WTC11 (cell line): Measurements from ENCODE around the gene RHOA. TPM values are rescaled to one million over a fixed set of nuclear protein-coding genes. Genes with fewer than 3 reads are reported as not detected.

Experiments used
- ATAC-seq: fragments of 200-7000 bp; cut with Tn5 transposase; 2 replicates; pipeline ENCODE4 v1.10.0; 2021; ENCODE audit warnings: mild to moderate bottlenecking, moderate library complexity
- CTCF ChIA-PET: fragments of 300-600 bp; sonication (Branson Sonifier 250); formaldehyde crosslinking; loops from one replicate; lab custom pipeline; 2021; ENCODE audit warnings: antibody characterized with exemption; lab: Charles Lee
- POLR2A ChIA-PET: fragments of 350-600 bp; sonication (Branson Sonifier 250); formaldehyde crosslinking; loops from one replicate; lab custom pipeline; 2021; ENCODE audit warnings: antibody characterized with exemption; lab: Charles Lee
- DNase-seq: peaks from one replicate; pipeline ENCODE4 v3.0.0; 2021; ENCODE audit warnings: low spot score
- H3K27ac Mint-ChIP-seq: 2 replicates; pipeline ENCODE4 v1.8.0; 2021; ENCODE audit warnings: mixed read lengths
- H3K27me3 Mint-ChIP-seq: 2 replicates; pipeline ENCODE4 v1.8.0; 2021; ENCODE audit warnings: low read depth, mild to moderate bottlenecking, moderate library complexity, mixed read lengths
- H3K36me3 Mint-ChIP-seq: 2 replicates; pipeline ENCODE4 v1.8.0; 2021; ENCODE audit warnings: mixed read lengths
- H3K4me1 Mint-ChIP-seq: 2 replicates; pipeline ENCODE4 v1.8.0; 2022; ENCODE audit warnings: mixed read lengths
- H3K4me3 Mint-ChIP-seq: 2 replicates; pipeline ENCODE4 v1.8.0; 2021; ENCODE audit warnings: mild to moderate bottlenecking, moderate library complexity, mixed read lengths
- H3K9me3 Mint-ChIP-seq: 2 replicates; pipeline ENCODE4 v1.8.0; 2021; ENCODE audit warnings: mixed read lengths
- CBFB ChIP-seq: sonication (generic); formaldehyde crosslinking; IDR thresholded peaks from 2 replicates; pipeline ENCODE4 v1.8.1; 2022; ENCODE audit warnings: mild to moderate bottlenecking, low read depth, missing genetic modification reagents
- CREB1 ChIP-seq: sonication (generic); formaldehyde crosslinking; IDR thresholded peaks from 2 replicates; pipeline ENCODE4 v1.8.0; 2023; ENCODE audit warnings: mild to moderate bottlenecking, missing genetic modification reagents
- ELF4 ChIP-seq: sonication (generic); formaldehyde crosslinking; IDR thresholded peaks from 2 replicates; pipeline ENCODE4 v1.8.1; 2022; ENCODE audit warnings: low read depth, mild to moderate bottlenecking, moderate library complexity, missing genetic modification reagents
- ESRRA ChIP-seq: sonication (generic); formaldehyde crosslinking; IDR thresholded peaks from 2 replicates; pipeline ENCODE4 v1.8.1; 2022; ENCODE audit warnings: mild to moderate bottlenecking, missing genetic modification reagents, borderline replicate concordance
- GRHL2 ChIP-seq: fragments of 250-450 bp; sonication (Bioruptor Pico); IDR thresholded peaks from 2 replicates; pipeline ENCODE4 v1.8.0; 2022; ENCODE audit warnings: mild to moderate bottlenecking, moderate library complexity; ENCODE audit not compliant: insufficient replicate concordance, severe bottlenecking
- MXD4 ChIP-seq: fragments of 250-450 bp; sonication (Bioruptor Pico); IDR thresholded peaks from 2 replicates; pipeline ENCODE4 v1.8.0; 2021; ENCODE audit warnings: mild to moderate bottlenecking, moderate library complexity, borderline replicate concordance
- MYBL2 ChIP-seq: sonication (generic); formaldehyde crosslinking; IDR thresholded peaks from 2 replicates; pipeline ENCODE4 v1.8.1; 2023; ENCODE audit warnings: mild to moderate bottlenecking, moderate library complexity, missing genetic modification reagents
- SP1 ChIP-seq: sonication (generic); formaldehyde crosslinking; conservative IDR thresholded peaks from 2 replicates; pipeline ENCODE4 v1.8.1; 2022; ENCODE audit warnings: missing genetic modification reagents
- TEAD4 ChIP-seq: sonication (generic); formaldehyde crosslinking; IDR thresholded peaks from 2 replicates; pipeline ENCODE4 v1.8.0; 2022; ENCODE audit warnings: mild to moderate bottlenecking, missing genetic modification reagents
- TP53 ChIP-seq: sonication (generic); formaldehyde crosslinking; IDR thresholded peaks from 2 replicates; pipeline ENCODE4 v1.8.1; 2023; ENCODE audit warnings: mild to moderate bottlenecking, missing genetic modification reagents
- ZBTB21 ChIP-seq: sonication (generic); formaldehyde crosslinking; IDR thresholded peaks from 2 replicates; pipeline ENCODE4 v1.8.1; 2023; ENCODE audit warnings: mild to moderate bottlenecking, missing genetic modification reagents, borderline replicate concordance
- ZNF138 ChIP-seq: sonication (generic); formaldehyde crosslinking; conservative IDR thresholded peaks from 2 replicates; pipeline ENCODE4 v1.8.1; 2022; ENCODE audit warnings: mild to moderate bottlenecking, moderate library complexity, missing genetic modification reagents
- ZNF232 ChIP-seq: sonication (generic); formaldehyde crosslinking; IDR thresholded peaks from 2 replicates; pipeline ENCODE4 v1.8.0; 2022; ENCODE audit warnings: mild to moderate bottlenecking, missing genetic modification reagents
- ZNF416 ChIP-seq: fragments of 250-450 bp; sonication (Bioruptor Pico); IDR thresholded peaks from 2 replicates; pipeline ENCODE4 v1.9.0; 2021; ENCODE audit warnings: mild to moderate bottlenecking, inconsistent platforms
- ZNF423 ChIP-seq: fragments of 250-450 bp; sonication (Bioruptor Pico); IDR thresholded peaks from 2 replicates; pipeline ENCODE4 v2.1.2; 2022; ENCODE audit warnings: mild to moderate bottlenecking, moderate library complexity
- total RNA-seq: library from RNA; stranded (reverse); gene quantifications from 3 replicates; pipeline ENCODE4 v1.2.3, GENCODE V29; 2021
- TF ChIP-seq, protein P1 (sequence below): sonication (generic); formaldehyde crosslinking; IDR thresholded peaks from 2 replicates; pipeline ENCODE4 v1.8.1; 2022; ENCODE audit warnings: mild to moderate bottlenecking, moderate library complexity, missing genetic modification reagents
- TF ChIP-seq, protein P2 (sequence below): sonication (generic); formaldehyde crosslinking; IDR thresholded peaks from 2 replicates; pipeline ENCODE4 v1.8.0; 2022; ENCODE audit warnings: mild to moderate bottlenecking, missing genetic modification reagents
- TF ChIP-seq, protein P3 (sequence below): sonication (generic); formaldehyde crosslinking; conservative IDR thresholded peaks from 2 replicates; pipeline ENCODE4 v1.8.1; 2023; ENCODE audit warnings: mild to moderate bottlenecking, low read depth, missing genetic modification reagents, moderate library complexity
- TF ChIP-seq, protein P4 (sequence below): fragments of 250-450 bp; sonication (Bioruptor Pico); IDR thresholded peaks from 2 replicates; pipeline ENCODE4 v1.9.0; 2021; ENCODE audit warnings: mild to moderate bottlenecking, borderline replicate concordance

RHOA gene
- total RNA-seq, 1 experiment from 2014 or later, result 367 TPM

DNA sequence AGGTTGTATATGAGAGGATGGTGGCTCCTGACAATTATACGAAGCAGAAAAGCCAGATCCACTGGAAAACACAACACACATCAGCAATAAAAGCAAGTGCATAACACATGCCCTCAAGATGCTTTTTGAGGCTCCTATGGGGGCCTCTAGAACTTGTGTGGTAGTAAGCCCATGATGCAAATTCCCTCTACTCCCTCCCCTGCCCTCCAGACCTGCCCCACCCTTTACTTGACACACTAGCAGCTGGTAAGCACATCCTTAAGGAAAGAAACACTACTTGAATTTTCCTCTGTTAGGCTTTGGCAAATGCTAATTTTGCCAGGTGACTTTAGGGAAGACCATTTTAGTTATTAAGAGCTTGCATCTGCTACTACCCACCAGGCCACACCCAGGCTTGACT, 101.1 kb downstream of the RHOA start:
- ChIA-PET CTCF (no interaction called here), POLR2A (no interaction called here)
- H3K27ac Mint-ChIP-seq, result no peak overlapping the region
- H3K9me3 Mint-ChIP-seq, result no peaks in the 10 kb centered on the region
- no peak for ATAC-seq
- H3K4me3 Mint-ChIP-seq, result no peak overlapping the region
- H3K27me3 Mint-ChIP-seq, result no peaks in the 10 kb centered on the region
- peaks cover 2% of the 10 kb centered on the region; the same call in 1 of the 2 replicates for H3K4me1 Mint-ChIP-seq
- TF ChIP-seq ZBTB21 (no peak), TP53 (CRISPR knock-in tag) (no peak), MXD4 (CRISPR knock-in tag) (no peak), ZNF423 (CRISPR knock-in tag) (no peak), SP1 (CRISPR knock-in tag) (no peak), ZNF416 (CRISPR knock-in tag) (no peak), MYBL2 (no peak), TEAD4 (CRISPR knock-in tag) (no peak), CREB1 (no peak), CBFB (no peak), ZNF232 (CRISPR knock-in tag) (no peak), ELF4 (CRISPR knock-in tag) (no peak), ESRRA (CRISPR knock-in tag) (no peak), ZNF138 (no peak), GRHL2 (no peak)
- TF ChIP-seq, protein P1, sequence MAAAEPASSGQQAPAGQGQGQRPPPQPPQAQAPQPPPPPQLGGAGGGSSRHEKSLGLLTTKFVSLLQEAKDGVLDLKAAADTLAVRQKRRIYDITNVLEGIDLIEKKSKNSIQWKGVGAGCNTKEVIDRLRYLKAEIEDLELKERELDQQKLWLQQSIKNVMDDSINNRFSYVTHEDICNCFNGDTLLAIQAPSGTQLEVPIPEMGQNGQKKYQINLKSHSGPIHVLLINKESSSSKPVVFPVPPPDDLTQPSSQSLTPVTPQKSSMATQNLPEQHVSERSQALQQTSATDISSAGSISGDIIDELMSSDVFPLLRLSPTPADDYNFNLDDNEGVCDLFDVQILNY, result no peak
- TF ChIP-seq, protein P2, sequence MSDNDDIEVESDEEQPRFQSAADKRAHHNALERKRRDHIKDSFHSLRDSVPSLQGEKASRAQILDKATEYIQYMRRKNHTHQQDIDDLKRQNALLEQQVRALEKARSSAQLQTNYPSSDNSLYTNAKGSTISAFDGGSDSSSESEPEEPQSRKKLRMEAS (CRISPR knock-in tag), result no peak
- TF ChIP-seq, protein P3, sequence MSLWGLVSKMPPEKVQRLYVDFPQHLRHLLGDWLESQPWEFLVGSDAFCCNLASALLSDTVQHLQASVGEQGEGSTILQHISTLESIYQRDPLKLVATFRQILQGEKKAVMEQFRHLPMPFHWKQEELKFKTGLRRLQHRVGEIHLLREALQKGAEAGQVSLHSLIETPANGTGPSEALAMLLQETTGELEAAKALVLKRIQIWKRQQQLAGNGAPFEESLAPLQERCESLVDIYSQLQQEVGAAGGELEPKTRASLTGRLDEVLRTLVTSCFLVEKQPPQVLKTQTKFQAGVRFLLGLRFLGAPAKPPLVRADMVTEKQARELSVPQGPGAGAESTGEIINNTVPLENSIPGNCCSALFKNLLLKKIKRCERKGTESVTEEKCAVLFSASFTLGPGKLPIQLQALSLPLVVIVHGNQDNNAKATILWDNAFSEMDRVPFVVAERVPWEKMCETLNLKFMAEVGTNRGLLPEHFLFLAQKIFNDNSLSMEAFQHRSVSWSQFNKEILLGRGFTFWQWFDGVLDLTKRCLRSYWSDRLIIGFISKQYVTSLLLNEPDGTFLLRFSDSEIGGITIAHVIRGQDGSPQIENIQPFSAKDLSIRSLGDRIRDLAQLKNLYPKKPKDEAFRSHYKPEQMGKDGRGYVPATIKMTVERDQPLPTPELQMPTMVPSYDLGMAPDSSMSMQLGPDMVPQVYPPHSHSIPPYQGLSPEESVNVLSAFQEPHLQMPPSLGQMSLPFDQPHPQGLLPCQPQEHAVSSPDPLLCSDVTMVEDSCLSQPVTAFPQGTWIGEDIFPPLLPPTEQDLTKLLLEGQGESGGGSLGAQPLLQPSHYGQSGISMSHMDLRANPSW (CRISPR knock-in tag), result no peak
- TF ChIP-seq, protein P4, sequence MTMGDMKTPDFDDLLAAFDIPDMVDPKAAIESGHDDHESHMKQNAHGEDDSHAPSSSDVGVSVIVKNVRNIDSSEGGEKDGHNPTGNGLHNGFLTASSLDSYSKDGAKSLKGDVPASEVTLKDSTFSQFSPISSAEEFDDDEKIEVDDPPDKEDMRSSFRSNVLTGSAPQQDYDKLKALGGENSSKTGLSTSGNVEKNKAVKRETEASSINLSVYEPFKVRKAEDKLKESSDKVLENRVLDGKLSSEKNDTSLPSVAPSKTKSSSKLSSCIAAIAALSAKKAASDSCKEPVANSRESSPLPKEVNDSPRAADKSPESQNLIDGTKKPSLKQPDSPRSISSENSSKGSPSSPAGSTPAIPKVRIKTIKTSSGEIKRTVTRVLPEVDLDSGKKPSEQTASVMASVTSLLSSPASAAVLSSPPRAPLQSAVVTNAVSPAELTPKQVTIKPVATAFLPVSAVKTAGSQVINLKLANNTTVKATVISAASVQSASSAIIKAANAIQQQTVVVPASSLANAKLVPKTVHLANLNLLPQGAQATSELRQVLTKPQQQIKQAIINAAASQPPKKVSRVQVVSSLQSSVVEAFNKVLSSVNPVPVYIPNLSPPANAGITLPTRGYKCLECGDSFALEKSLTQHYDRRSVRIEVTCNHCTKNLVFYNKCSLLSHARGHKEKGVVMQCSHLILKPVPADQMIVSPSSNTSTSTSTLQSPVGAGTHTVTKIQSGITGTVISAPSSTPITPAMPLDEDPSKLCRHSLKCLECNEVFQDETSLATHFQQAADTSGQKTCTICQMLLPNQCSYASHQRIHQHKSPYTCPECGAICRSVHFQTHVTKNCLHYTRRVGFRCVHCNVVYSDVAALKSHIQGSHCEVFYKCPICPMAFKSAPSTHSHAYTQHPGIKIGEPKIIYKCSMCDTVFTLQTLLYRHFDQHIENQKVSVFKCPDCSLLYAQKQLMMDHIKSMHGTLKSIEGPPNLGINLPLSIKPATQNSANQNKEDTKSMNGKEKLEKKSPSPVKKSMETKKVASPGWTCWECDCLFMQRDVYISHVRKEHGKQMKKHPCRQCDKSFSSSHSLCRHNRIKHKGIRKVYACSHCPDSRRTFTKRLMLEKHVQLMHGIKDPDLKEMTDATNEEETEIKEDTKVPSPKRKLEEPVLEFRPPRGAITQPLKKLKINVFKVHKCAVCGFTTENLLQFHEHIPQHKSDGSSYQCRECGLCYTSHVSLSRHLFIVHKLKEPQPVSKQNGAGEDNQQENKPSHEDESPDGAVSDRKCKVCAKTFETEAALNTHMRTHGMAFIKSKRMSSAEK (CRISPR knock-in tag), result no peak
- TF ChIP-seq, all 79 proteins: peak for 0
- no peak for DNase-seq
- peaks cover 22% of the 10 kb centered on the region for H3K36me3 Mint-ChIP-seq

Other genes starting within 250 kb of the RHOA start
- 29.8 to 32.0 TPM (median 29.8 TPM) in 3 replicates for gene CCDC71, start 245.6 kb downstream of the RHOA start, total RNA-seq
- gene KLHDC8B, start 240.4 kb downstream of the RHOA start, total RNA-seq, result 13.5 to 21.5 TPM (median 16.1 TPM) in 3 replicates
- gene C3orf62, start 134.7 kb downstream of the RHOA start, total RNA-seq, result 2.1 to 2.5 TPM (median 2.4 TPM) in 3 replicates
- 29.1 to 38.5 TPM (median 36.6 TPM) in 3 replicates for gene USP4, start 71.9 kb downstream of the RHOA start, total RNA-seq
- 305 to 323 TPM (median 321 TPM) in 3 replicates for gene GPX1, start 53.6 kb downstream of the RHOA start, total RNA-seq
- gene TCTA, start 447 bp upstream of the RHOA start, total RNA-seq, result 10.1 to 11.9 TPM (median 11.5 TPM) in 3 replicates
- gene AMT, start 10.5 kb upstream of the RHOA start, total RNA-seq, result 54.6 to 66.6 TPM (median 57.8 TPM) in 3 replicates
- 11.0 to 12.7 TPM (median 11.5 TPM) in 3 replicates for gene NICN1, start 17.3 kb upstream of the RHOA start, total RNA-seq
- gene DAG1, start 58.3 kb upstream of the RHOA start, total RNA-seq, result 113 to 119 TPM (median 115 TPM) in 3 replicates
- gene BSN, start 142.5 kb upstream of the RHOA start, total RNA-seq, result 1.7 to 2.8 TPM (median 2.4 TPM) in 3 replicates